ENCODE measurements around the gene MRPL9. TPM values are rescaled to one million over a fixed set of nuclear protein-coding genes. Genes with fewer than 3 reads are reported as not detected.

MRPL9 gene
- total RNA-seq, 1 donor from 2014 or later: 34.1 TPM

GRCh38 chr1:151715726-151716404 lies 47.4 kb downstream of the MRPL9 start:
- no peak overlapping the region for H3K27ac ChIP-seq
- peaks cover 26% of the 10 kb centered on the region for H3K4me1 ChIP-seq
- DNase-seq (ENCODE audit: extremely low spot score in 2 of 2): no peak
- H3K36me3 ChIP-seq: no peaks in the 10 kb centered on the region
- no peak for TF ChIP-seq POLR2AphosphoS5 (IDR thresholded peaks at IDR 0.05; ENCODE audit: insufficient read depth in 1 of 2, low read depth in 1 of 2)
- no peak overlapping the region for H3K4me3 ChIP-seq
- H3K27me3 ChIP-seq: no peaks in the 10 kb centered on the region
- intact Hi-C loops (cut with DNase I): no loop called here
- no peaks in the 10 kb centered on the region for H3K9me3 ChIP-seq

- Histone ChIP-seq H3K9me3 (no peaks in the 10 kb centered on the region), H3K27ac (no peak overlapping the region), H3K27me3 (no peaks in the 10 kb centered on the region), H3K4me1 (peaks cover 18% of the 10 kb centered on the region), H3K4me3 (no peak overlapping the region), H3K36me3 (no peaks in the 10 kb centered on the region)
- intact Hi-C loops (cut with DNase I): no loop called here
- TF ChIP-seq POLR2A (IDR thresholded peaks at IDR 0.05) (no peak), CTCF (IDR thresholded peaks at IDR 0.05) (no peak), POLR2AphosphoS5 (IDR thresholded peaks at IDR 0.05; ENCODE audit: insufficient read depth in 1 of 2, low read depth in 1 of 2) (no peak)
- no peak for DNase-seq (ENCODE audit: extremely low spot score in 2 of 2)
Observed at GRCh38 chr1:151714820-151715725, 48.2 kb downstream of the MRPL9 start.

- TF ChIP-seq CTCF (IDR thresholded peaks at IDR 0.05): no peak
- no peak for TF ChIP-seq POLR2AphosphoS5 (IDR thresholded peaks at IDR 0.05; ENCODE audit: insufficient read depth in 1 of 2, low read depth in 1 of 2)
- no peak for TF ChIP-seq POLR2A (IDR thresholded peaks at IDR 0.05)
- intact Hi-C loops (cut with DNase I): no loop called here
- no peaks in the 10 kb centered on the region for H3K9me3 ChIP-seq
- no peaks in the 10 kb centered on the region for H3K27me3 ChIP-seq
- H3K36me3 ChIP-seq: no peaks in the 10 kb centered on the region
- H3K4me3 ChIP-seq: no peak overlapping the region
- no peak for DNase-seq (ENCODE audit: extremely low spot score in 2 of 2)
- H3K4me1 ChIP-seq: peaks cover 17% of the 10 kb centered on the region
- H3K27ac ChIP-seq: no peak overlapping the region
Observed at GRCh38 chr1:151713874-151714273, 49.4 kb downstream of the MRPL9 start.

- no peak for TF ChIP-seq POLR2AphosphoS5 (IDR thresholded peaks at IDR 0.05; ENCODE audit: insufficient read depth in 1 of 2, low read depth in 1 of 2)
- TF ChIP-seq POLR2A (IDR thresholded peaks at IDR 0.05): no peak
- no peak for TF ChIP-seq CTCF (IDR thresholded peaks at IDR 0.05)
- no peaks in the 10 kb centered on the region for H3K9me3 ChIP-seq
- intact Hi-C loops (cut with DNase I): no loop called here
- H3K27ac ChIP-seq: no peak overlapping the region
- no peak for DNase-seq (ENCODE audit: extremely low spot score in 2 of 2)
- no peaks in the 10 kb centered on the region for H3K36me3 ChIP-seq
- H3K4me3 ChIP-seq: no peak overlapping the region
- H3K4me1 ChIP-seq: peaks cover 17% of the 10 kb centered on the region
- H3K27me3 ChIP-seq: no peaks in the 10 kb centered on the region
Observed at GRCh38 chr1:151713044-151713443, 50.3 kb downstream of the MRPL9 start.

GRCh38 chr1:151711951-151712350 lies 51.3 kb downstream of the MRPL9 start:
- Histone ChIP-seq H3K27ac (no peak overlapping the region), H3K4me1 (peaks cover 8% of the 10 kb centered on the region), H3K36me3 (no peaks in the 10 kb centered on the region), H3K27me3 (no peaks in the 10 kb centered on the region), H3K4me3 (no peak overlapping the region), H3K9me3 (no peaks in the 10 kb centered on the region)
- TF ChIP-seq CTCF (IDR thresholded peaks at IDR 0.05): no peak
- TF ChIP-seq POLR2AphosphoS5 (IDR thresholded peaks at IDR 0.05; ENCODE audit: insufficient read depth in 1 of 2, low read depth in 1 of 2): no peak
- TF ChIP-seq POLR2A (IDR thresholded peaks at IDR 0.05): no peak
- intact Hi-C loops (cut with DNase I): no loop called here
- no peak for DNase-seq (ENCODE audit: extremely low spot score in 2 of 2)

Measured in vagina (tissue), 2 donors.